Activated T-cell treated with anti-CD3 and anti-CD28 coated beads, Interleukin-2, amount 50 U/mL, for 24 hours (primary cell): Measurements from ENCODE around the gene COL21A1.
"Not testable (repeated sequence)": the region's sequence is repeated elsewhere in the genome, so short reads cannot be mapped to it uniquely, and the experiment has no call there.

Experiments used
- DNase-seq: peaks from one replicate; pipeline ENCODE4 v3.0.0-alpha.2; 2020
- H3K27ac Mint-ChIP-seq: 2 replicates; pipeline ENCODE4 v1.8.0; 2020; ENCODE audit warnings: mild to moderate bottlenecking, mixed read lengths
- H3K27me3 Mint-ChIP-seq: 2 replicates; pipeline ENCODE4 v1.8.0; 2020; ENCODE audit warnings: mixed read lengths
- H3K36me3 Mint-ChIP-seq: 2 replicates; pipeline ENCODE4 v1.8.0; 2020; ENCODE audit warnings: low read depth, mixed read lengths
- H3K4me1 Mint-ChIP-seq: 2 replicates; pipeline ENCODE4 v1.8.0; 2020; ENCODE audit warnings: low read depth, mixed read lengths
- H3K4me3 Mint-ChIP-seq: 2 replicates; pipeline ENCODE4 v1.8.0; 2020; ENCODE audit warnings: mild to moderate bottlenecking, moderate library complexity, mixed read lengths
- H3K9me3 Mint-ChIP-seq: 2 replicates; pipeline ENCODE4 v1.8.0; 2020; ENCODE audit warnings: mixed read lengths

COL21A1 gene

DNA sequence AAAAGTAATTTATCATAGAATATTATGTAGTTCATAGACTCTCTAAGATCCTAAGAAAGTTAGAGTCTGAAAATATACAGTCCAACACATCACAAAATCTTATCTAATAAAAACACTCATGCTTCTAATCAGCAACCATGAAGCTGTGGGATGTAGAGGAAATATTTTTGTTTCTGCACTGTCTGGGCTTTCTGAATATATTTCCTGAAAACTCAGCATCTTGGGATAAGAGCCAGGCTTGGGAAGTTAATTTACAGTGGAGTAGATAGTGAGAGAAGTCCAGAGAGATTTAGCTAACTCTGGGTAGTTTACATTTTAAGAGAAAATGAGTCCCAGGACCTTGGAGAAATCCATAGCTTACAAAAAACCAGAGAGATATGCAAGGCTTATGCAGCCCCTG is 221.6 kb downstream of the COL21A1 start:
- Mint-ChIP-seq H3K4me3 (no peak overlapping the region), H3K36me3 (no peaks in the 10 kb centered on the region), H3K9me3 (peaks cover 5% of the 10 kb centered on the region), H3K27me3 (no peaks in the 10 kb centered on the region), H3K27ac (no peak overlapping the region), H3K4me1 (no peaks in the 10 kb centered on the region)
- DNase-seq = no peak

DNA sequence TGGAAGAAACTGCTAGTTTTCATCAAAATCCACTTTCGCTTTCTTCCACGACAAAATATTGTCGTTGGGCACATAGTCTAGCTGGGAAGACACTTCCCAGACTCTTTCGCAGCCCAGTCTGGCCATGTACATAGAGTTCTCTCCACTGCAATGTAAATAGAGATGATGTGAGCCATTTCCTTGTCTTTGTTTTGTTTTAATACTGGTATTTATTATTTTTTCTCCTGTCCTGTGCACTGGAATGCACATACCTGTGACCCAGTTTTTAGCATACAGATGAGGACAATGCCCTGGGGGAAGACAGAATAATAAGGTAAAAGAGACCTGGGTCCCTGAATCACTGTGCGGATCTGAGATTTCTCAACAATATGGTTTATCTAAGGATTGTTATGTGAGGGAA is 222.4 kb downstream of the COL21A1 start:
- Mint-ChIP-seq H3K9me3 (peaks cover 5% of the 10 kb centered on the region), H3K27ac (no peak overlapping the region), H3K4me3 (no peak overlapping the region), H3K27me3 (no peaks in the 10 kb centered on the region), H3K36me3 (no peaks in the 10 kb centered on the region), H3K4me1 (no peaks in the 10 kb centered on the region)
- no peak for DNase-seq

DNA sequence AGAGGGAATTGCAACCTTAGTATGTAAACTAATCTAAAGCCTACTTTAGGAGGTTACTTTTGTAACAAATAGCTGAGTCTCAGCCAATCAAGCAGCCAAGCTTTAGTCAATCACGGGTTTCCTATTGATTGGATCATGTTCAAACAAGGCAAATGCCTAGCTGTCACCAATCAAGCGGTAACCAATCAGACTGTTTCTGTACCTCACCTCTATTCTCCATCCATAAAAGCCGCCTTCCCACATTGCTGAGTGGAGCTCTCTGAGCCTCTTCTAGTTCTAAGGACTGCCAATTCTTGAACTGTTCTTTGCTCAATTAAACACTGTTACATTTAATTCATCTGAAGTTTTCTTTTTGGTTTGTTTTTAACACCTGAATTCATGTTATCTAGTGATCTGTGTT is 223.6 kb downstream of the COL21A1 start:
- no peaks in the 10 kb centered on the region for H3K27me3 Mint-ChIP-seq

DNA sequence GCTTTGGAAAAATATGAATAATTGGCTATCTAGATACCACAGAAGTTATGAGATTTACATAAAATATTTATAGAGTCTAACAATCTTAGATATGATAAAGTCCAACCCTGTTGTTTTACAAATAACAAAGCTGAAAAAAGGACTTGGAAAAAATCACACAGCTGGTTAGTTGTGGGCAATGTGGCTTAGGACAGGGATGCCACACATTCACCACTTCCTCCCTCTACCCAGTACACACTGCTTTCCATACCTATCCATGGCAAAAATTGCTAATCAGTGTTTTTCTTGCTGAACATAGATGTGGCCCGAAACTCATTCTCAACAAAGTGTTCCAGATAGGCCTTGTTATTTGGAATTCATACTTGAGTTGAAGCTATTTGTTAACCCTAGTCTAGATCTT is 224.7 kb downstream of the COL21A1 start:
- Mint-ChIP-seq H3K27ac (no peak overlapping the region), H3K36me3 (no peaks in the 10 kb centered on the region), H3K4me3 (no peak overlapping the region), H3K27me3 (no peaks in the 10 kb centered on the region), H3K4me1 (no peaks in the 10 kb centered on the region), H3K9me3 (peaks cover 11% of the 10 kb centered on the region)
- no peak for DNase-seq

More for the DNA sequence above, 223.6 kb downstream of the COL21A1 start:
- H3K27ac Mint-ChIP-seq = no peak overlapping the region
- H3K9me3 Mint-ChIP-seq = peaks cover 11% of the 10 kb centered on the region
- no peaks in the 10 kb centered on the region for H3K36me3 Mint-ChIP-seq
- no peaks in the 10 kb centered on the region for H3K4me1 Mint-ChIP-seq
- H3K4me3 Mint-ChIP-seq = no peak overlapping the region
- DNase-seq = no peak

DNA sequence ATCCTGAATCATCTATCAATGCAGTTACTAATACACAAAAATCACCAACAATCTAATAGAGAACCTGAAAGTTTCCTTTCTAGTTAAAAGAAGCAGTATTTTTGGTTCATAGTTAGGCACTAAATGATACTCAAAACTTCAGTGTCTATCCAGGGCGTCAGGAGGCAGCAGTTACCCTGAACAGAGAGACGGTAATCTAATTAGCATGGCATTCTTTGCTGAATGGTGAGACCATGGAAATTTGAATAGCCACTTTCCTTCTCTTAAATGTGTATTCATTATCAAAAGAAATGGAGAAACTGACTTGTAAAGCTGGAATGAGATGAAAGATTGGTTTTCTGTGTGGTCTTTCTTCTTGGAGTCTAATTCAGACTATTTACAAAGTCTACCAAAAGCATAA is 225.4 kb downstream of the COL21A1 start:
- Mint-ChIP-seq H3K9me3 (peaks cover 11% of the 10 kb centered on the region), H3K4me1 (no peaks in the 10 kb centered on the region), H3K4me3 (no peak overlapping the region), H3K36me3 (no peaks in the 10 kb centered on the region), H3K27ac (no peak overlapping the region), H3K27me3 (no peaks in the 10 kb centered on the region)
- DNase-seq = no peak

DNA sequence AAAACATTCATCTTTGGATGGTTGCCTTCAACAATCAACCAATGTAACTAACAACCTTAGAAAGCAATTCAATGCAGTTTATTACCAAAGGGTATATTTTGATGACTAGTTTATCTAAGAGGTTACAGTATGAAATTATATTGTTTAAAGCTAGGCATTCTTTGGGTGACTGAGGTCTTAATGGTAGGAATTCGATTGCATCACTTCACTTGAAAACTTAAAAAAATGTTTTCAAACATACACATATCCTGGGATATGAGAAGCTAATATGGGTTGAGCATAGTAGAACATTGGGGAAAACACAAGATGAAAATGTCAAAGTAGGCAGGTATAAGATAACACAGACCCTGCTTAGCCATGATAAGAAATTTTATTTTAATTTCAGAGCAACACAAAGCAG is 227.4 kb downstream of the COL21A1 start:
- no peak overlapping the region for H3K4me3 Mint-ChIP-seq
- no peaks in the 10 kb centered on the region for H3K27me3 Mint-ChIP-seq
- no peaks in the 10 kb centered on the region for H3K4me1 Mint-ChIP-seq
- no peak for DNase-seq
- no peak overlapping the region for H3K27ac Mint-ChIP-seq
- peaks cover 9% of the 10 kb centered on the region for H3K9me3 Mint-ChIP-seq
- no peaks in the 10 kb centered on the region for H3K36me3 Mint-ChIP-seq

DNA sequence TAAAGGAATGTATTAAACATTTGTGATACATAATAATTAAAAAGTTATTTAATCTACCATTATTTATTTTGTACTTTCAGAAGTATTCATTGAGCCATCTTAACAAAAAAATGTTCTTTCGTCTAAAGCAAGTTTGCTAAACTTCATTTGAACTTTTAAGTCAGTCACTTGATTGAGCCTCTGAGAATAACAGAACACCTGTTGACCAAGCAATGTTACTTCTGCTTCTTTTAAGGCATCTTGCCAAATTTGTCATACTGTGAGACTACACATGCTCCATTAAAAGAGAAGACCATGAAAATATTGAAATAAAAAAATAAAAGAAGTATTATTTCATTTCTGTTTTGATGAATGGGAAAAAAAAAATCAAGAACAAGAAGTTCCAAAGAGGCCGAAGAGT is 230.2 kb downstream of the COL21A1 start:
- DNase-seq = no peak
- no peaks in the 10 kb centered on the region for H3K4me1 Mint-ChIP-seq
- no peaks in the 10 kb centered on the region for H3K36me3 Mint-ChIP-seq
- H3K4me3 Mint-ChIP-seq = no peak overlapping the region
- H3K9me3 Mint-ChIP-seq = peaks cover 6% of the 10 kb centered on the region
- H3K27ac Mint-ChIP-seq = no peak overlapping the region
- no peaks in the 10 kb centered on the region for H3K27me3 Mint-ChIP-seq

DNA sequence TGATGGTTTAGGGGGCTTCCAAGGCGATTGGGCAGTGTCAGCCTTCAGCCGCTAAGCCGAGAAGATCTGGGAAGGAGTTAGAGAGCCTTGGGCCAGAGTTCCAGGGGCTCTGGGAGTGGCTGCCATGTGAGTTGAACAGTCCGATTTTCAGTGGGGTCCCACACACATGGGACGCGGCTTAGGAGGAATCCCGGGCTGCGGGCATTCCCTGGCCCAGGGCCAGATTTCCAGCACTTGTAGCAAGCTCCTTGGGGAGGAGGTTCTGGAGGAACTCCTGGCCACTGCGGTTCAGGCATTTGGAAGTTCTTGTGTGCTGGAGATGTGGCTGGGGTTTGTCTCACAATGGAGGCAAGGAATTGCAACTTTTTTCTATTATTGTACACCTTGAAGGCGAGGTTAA is 233.3 kb downstream of the COL21A1 start:
- not testable (repeated sequence) for H3K4me3 Mint-ChIP-seq, H3K4me1 Mint-ChIP-seq, H3K36me3 Mint-ChIP-seq, DNase-seq, H3K27ac Mint-ChIP-seq, H3K27me3 Mint-ChIP-seq, H3K9me3 Mint-ChIP-seq

DNA sequence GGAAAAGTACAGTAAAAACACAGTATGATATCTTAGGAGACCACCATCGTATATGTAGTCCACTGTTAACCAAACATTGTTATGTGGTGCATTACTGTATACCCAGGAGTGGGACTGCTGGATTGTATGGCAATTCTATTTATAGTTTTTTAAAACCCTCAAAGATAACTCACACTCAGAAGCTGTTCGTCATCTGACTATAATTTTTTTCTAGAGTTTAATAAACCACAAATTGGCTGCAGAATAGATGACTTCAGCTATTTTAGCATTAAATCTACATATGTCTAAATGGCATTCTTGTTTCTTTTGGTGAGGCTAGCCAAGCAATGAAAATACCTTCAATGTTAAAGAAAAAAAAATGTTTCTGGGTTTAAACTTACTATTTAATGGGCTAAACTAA is 237.7 kb downstream of the COL21A1 start:
- no peak overlapping the region for H3K4me3 Mint-ChIP-seq
- H3K4me1 Mint-ChIP-seq = no peaks in the 10 kb centered on the region
- H3K36me3 Mint-ChIP-seq = no peaks in the 10 kb centered on the region
- H3K27me3 Mint-ChIP-seq = no peaks in the 10 kb centered on the region
- no peak overlapping the region for H3K27ac Mint-ChIP-seq
- no peak for DNase-seq
- peaks cover 4% of the 10 kb centered on the region for H3K9me3 Mint-ChIP-seq
